Left cardiac atrium (tissue), 4 donors: ENCODE results near the gene COL6A5. TPM values are rescaled to one million over a fixed set of nuclear protein-coding genes. Genes with fewer than 3 reads are reported as not detected.
"Not testable (repeated sequence)": the region's sequence is repeated elsewhere in the genome, so short reads cannot be mapped to it uniquely, and the experiment has no call there.

ENCODE experiments used
- ATAC-seq, 2 donors: fragments of 200-7000 bp; cut with Tn5 transposase; one replicate each; pipeline ENCODE4 v1.9.1; 2020; ENCODE audit warnings: mild to moderate bottlenecking in 2 of 2, moderate library complexity in 2 of 2
- DNase-seq: peaks from one replicate; pipeline ENCODE4 v3.0.0-alpha.2; 2020
- intact Hi-C, 2 donors: fragments of 100-400 bp; cut with DNase I; formaldehyde crosslinking; loops; one replicate each; pipeline versions ENCODE4 v1.14.1 to v1.15.1; 2022 to 2023
- total RNA-seq, 2 donors: library from RNA; stranded (reverse); fragmentation: NEBNext Ultra II Directional; extraction: Animal tissue kit (Norgen Biotek cat#: 25700); gene quantifications; one replicate each; pipeline ENCODE4 v1.2.1, GENCODE V29; 2021
- donor health status: DM: no; HTN: yes; CAD: no.
- donor health status: DM: no; HTN: yes; CAD: no; lungs with severe emphysema.
- donor health status: DM: yes; HTN: yes; CAD: no.
- donor health status: Dilated cardiomyopathy.

Gene COL6A5
- total RNA-seq, 2 donors from 2014 or later = not detected

DNA sequence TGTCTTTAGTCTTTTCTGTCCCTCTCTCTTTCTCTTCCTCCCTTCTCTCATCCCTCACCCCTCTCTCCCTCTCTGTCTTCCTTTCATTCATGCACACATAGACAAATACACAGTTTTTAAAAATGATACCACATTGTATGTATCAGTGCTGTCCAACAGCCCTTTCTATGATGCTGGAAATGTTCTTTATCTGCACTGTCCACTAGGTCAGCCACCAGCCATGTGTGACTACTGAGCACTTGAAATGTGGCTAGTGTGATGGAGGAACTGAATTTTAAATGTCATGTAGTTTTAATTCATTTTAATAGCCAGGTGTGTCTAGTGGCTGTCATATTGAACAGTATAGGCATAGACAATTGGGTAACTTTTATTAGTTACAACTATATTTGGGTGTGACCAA is 34.9 kb downstream of the COL6A5 start:
- intact Hi-C loops = no loop called here
- ATAC-seq = no peak
- DNase-seq = no peak

DNA sequence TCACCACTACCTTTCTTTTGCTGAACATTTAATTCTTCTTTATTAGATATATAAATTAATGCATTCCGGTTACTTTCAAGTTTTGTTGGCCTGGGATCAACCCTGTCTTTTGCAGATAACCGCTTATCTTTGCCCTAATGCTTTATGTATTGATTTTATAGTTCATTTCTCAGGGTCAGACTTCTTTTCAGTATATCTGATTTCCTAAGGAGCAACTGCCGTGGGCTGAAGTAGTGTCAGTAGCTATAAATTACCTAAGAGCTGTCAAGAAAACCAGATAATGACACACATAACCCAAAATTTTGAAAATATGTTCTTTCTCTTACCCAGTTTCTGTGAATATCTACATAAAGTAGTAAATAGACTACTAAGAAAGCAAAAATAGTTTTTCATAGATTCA is 38.0 kb downstream of the COL6A5 start:
- DNase-seq (no peak), ATAC-seq (no peak)
- intact Hi-C loops = no loop called here

DNA sequence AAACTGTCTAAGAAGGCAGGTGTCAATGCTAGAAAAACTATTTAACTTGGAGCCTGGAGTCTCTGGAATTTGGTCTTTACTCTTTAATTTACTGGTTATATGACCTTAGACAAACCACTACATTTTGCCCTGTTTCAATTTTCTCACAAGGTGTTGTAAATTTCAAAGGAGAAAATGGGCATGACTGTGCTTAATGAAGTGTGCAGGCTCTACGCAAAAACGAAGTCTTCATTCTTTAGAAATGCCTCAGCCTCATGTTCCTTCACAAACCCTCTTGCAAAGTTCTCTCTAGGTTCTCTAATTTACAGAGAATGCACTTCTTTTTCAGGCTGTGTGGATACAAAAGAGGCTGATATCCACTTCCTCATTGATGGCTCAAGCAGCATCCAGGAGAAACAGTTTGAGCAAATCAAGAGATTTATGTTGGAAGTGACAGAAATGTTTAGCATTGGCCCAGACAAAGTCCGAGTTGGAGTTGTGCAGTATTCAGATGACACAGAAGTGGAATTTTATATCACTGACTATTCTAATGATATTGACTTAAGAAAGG is 39.1 kb downstream of the COL6A5 start:
- intact Hi-C loops = no loop called here

DNA sequence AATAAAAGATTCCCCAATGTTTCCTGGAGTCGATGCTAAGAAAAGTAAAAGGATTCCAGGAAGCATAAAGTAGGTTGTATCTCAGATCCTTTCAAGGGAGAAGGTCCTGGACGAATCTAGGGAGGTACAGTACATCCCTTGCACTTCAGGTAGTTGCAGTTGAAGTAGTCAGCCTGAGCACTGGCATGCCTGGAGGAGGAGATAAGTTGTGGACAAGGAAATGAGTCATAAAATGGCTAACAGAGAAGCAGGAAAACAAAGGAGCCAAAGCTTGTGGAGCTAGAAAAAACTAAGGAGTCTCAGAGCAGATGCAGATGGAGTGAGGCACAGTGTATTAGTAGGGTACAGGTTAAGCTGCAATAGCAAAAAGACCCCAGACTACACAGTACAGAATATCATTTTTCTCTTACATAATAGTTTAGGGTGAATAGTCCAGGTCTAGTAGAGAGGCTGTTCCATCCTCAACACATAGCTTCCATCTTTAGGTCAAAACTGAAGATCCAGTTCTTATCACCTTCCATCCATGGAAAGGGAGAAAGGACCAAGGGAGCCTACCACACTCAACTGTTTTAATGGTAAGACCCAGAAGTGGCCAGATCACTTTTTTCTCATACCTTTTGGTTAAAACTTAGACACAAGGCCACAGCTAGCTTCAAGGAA is 41.3 kb downstream of the COL6A5 start:
- DNase-seq (no peak), ATAC-seq (no peak)
- intact Hi-C loops = no loop called here

More for the DNA sequence above, 39.1 kb downstream of the COL6A5 start:
- DNase-seq (no peak), ATAC-seq (no peak)

DNA sequence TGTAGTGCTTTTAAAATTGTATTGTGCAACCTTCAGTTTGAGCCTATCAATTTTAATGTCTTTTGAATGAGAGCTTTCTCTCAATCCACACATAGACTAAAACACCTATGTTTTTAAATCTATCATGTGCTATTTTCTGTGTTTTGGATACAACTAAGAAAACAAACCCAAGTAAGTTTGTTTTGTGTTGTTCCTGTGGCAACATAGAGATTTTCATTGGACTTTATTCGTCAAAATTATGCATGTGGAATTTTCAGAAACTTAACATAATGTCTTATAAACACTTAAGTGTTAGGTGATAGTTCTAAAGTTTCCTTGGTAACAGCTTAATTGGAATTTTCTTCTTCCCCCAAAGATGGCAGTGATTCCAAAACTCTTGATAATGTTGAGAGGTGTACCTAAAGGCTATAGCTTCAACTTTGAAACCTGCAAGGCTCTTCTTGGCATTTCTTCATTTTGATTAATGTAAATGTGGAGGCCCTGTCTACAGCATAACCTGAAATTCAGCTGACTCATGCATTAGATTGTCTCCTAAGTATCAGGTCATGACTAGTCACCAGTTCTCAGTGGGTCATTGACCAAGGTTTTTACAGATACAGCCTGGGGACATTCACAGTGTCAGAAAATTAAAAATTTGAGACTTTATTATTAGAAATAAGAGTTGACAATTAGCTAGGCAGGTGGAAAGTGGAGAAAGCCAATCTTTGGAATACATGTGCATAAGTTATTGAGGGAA is 44.4 kb downstream of the COL6A5 start:
- DNase-seq (no peak), ATAC-seq (no peak)

DNA sequence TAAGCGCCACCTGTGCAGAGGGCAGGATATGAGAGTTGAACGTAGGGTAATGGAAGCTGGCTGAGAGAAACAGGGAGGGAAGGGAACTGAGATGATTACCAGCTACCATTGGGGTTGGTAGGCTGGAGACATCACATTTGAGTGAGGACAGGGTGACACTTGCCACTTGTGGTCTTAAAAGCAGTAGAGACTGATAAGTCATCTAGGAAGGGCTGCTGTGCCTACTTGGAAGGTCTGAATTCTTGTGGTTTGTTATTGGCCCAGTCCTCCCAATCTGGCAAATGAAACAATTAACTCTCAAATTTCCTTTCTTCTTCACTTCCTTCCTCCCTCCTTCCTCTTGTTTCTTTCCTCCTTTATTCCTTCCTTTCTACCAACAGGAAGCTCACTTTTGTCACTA is 46.8 kb downstream of the COL6A5 start:
- intact Hi-C loops = no loop called here
- ATAC-seq = no peak
- no peak for DNase-seq

More for the DNA sequence above, 44.4 kb downstream of the COL6A5 start:
- intact Hi-C loops = no loop called here

DNA sequence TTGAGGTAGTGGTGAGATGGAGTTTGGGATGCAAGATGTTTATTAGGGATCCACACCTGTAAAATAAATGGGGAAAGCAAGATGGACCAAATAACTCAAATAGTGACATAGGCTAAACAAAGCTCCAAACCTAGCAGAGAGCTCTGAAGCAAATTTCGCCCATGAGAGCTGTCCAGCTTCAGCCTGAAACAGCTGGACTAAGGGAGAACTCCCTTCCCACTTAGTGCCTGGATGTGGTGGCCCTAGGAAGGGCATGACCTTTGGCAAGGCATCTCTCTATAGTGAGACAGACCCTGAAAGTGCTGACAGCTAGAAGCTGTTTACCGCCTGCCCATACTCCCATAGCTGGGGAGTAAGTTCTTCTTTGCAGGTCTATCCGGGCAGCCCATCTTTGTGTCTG is 48.1 kb downstream of the COL6A5 start:
- ATAC-seq (no peak), DNase-seq (no peak)
- intact Hi-C loops = no loop called here

DNA sequence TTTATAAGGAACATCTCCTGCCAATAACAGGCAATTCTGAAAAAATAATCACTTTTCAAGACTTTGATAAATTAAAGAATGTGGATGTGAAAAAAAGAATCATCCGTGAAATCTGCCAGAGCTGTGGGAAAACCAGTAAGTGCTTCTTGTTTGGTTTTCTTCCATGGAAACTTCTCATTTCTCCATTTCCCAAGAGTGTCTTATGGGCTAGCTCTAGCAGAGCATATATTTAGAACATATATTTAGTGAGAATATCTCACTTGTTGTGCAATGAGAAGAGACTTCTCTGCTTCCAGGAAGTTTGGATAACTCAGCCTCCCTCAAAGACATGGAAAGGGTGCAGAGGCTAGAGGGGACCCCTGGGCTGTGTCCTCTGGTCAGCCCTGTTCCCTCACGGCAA is 49.9 kb downstream of the COL6A5 start:
- intact Hi-C loops = no loop called here
- ATAC-seq = no peak
- DNase-seq = no peak

DNA sequence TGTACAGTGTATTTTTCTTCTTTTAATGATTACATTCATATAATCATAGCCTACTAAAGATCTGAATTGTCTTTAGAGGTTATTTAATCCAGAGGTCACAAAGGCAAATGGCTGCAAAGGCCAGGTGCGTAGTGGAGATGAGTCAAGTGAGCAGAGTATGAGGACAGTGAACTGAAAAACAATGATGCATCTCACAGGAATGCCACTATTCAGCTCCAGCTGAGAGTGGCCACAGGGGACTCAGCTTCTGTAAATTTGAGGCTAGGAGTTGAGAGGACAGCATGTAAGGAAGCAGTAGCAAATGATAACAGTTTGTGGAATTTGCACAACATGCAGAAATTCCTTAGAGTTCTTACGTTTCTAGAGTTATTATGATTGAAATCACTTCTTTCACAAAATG is 50.4 kb downstream of the COL6A5 start:
- intact Hi-C loops = no loop called here
- ATAC-seq = no peak
- DNase-seq = no peak

DNA sequence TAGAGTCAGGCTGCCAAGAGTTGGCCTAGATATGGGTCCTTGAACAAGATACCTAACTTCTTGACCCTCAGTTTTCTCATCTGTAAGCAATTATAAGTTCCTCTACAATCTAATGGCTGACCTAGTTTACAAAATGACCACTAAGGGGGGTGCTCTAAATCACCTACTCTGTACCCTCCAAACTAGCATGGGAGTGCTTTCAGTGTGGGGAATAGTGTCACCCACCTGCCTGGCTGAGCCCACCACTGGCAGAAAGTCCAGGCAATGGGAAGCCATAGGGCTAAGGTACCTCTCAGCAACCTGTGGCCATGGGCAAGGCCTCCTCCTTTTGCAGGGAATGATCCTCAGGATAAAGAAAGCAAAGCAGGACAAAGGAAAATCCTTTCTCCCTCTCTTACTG is 58.9 kb downstream of the COL6A5 start:
- intact Hi-C loops = no loop called here
- no peak for DNase-seq
- ATAC-seq = no peak

DNA sequence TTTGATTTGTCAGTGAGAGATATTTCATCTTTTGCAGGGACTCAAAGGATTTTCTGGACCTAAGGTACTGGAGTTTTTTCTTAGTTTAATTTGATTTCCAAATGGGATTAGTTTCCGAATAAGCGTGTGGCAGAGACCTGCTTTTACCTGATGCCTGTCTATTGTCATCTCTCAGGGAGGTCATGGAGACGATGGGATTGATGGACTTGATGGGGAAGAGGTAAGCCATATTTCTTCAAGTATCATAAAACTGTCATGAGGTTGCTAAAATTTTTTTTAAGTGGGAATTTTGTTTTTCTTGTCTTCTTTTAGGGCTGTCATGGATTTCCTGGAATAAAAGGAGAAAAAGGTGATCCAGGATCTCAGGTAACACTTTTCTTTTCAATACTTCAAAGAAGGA is 60.5 kb downstream of the COL6A5 start:
- no peak for ATAC-seq
- no peak for DNase-seq
- intact Hi-C loops = no loop called here

DNA sequence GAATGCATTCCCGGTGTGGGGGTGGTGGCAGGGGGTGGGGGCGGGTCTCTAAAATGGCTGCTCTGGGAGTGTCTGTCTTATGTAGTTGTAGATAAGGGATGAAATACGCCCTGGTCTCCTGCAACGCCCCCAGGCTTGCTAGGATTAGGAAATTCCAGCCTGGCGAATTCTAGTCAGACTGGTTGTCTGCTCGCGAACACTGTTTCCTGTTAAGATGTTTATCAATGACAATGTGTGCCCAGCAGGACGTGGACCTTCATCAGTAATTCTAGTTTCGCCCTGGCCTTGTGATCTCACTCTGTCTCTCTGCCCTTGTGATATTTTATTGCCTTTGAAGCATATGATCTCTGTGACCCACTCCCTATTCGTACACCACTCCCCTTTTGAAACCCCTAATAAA is 62.8 kb downstream of the COL6A5 start:
- ATAC-seq, intact Hi-C loops, DNase-seq: not testable (repeated sequence)

DNA sequence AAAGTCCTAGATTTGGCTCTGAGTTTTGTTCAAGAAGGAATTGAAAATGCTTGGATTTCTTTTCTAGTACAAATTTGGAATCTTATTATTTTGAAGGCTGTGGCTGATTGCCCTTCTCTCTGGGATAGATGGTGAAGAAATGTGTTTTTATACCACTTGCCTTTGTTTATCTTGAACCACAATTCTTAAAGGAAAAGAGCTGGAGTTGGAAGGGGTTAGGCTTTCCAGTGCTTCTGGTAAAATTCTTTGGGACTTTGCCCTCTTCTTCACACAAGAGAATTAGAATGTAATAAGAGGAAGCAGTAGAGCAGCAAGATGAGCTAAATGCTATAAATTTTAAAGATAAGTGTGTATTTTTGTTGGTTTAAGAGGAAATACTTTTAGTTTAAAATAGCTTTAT is 65.8 kb downstream of the COL6A5 start:
- intact Hi-C loops = no loop called here
- ATAC-seq (peak in 1 of 2 donors; percentile 38), DNase-seq (no peak)

DNA sequence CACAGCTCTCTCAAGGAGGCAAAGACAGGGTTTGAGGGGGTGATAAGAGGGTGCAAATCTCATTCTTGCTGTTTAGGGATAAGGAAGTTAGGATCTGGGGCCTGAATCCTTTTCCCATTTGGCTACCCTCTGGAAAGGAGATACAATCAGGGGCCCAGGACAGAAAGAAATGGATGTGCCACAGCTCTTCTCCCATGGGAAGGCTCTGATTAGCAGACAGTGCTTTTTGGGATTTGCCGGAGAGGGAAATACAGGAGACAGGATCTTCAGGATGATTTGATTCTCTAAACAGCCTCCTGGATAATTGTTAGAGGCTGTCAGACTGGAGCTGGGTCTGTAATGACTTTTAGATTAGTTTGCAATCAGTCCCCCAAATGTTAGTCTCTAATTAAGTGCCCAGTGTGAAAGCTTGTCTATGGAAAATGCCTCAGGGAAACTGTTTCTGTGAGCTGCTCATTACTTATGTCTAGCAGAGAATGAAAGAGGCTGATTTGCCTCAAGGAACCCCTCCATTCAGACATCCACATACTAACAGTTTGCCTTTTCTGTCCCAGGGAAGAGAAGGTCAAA is 67.6 kb downstream of the COL6A5 start:
- DNase-seq (no peak), ATAC-seq (no peak)
- intact Hi-C loops = no loop called here

DNA sequence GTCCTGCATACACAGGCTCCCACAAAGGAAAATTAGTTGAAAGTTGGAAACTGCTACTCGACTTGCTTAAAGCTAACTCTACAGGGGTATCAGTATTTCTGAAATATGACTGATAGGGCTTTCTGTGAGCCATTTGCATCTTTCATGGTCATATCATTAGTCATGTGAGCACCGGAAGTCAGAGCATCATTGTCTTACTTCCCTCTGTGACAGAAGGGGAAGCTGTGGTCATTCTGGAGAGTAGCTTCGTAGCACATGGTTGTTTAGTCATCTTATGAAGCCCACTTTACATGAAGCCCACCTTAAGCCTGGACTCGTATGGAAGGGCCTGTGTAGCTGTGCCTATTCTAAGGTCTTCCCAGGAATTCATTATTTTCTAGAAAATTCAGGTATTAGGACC is 69.0 kb downstream of the COL6A5 start:
- intact Hi-C loops = no loop called here
- DNase-seq (no peak), ATAC-seq (no peak)

DNA sequence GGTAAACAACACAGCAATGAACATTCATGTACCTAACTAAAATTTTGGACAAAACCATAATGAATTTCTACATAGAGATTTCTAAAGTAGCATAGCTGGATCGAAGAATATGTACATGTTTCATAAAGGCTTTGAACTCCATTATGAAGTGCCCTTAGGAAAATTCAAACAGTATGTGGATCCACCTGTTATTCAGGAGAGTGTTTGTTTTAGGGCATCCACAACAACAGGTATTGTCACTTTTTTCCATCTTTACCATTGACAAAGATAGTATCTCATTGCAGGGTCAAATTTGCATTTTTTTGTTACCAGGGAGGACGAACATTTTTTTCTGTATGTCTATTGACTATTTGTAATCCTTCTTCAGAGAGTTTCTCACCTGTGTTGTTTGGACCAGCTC is 75.0 kb downstream of the COL6A5 start:
- intact Hi-C loops = no loop called here
- DNase-seq (no peak), ATAC-seq (no peak)

DNA sequence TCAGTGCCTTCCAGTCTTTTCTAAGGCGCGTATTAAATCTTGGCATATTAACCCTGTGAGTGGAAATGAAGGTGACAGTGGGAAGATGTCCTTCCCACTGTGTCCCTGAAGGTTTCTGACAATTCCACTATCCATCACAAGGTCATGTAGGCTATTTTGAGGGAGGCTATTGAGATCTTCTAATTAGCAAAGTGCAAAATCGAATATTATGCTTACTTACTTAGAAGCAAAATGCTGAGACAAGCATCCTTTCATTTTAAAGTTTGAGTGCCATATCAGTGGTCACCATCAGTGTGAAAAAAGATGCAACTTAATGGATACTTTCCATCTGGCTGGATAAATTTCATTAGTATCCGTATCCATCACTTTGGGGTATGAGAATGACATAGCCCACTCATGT is 77.6 kb downstream of the COL6A5 start:
- ATAC-seq = no peak
- intact Hi-C loops = no loop called here

DNA sequence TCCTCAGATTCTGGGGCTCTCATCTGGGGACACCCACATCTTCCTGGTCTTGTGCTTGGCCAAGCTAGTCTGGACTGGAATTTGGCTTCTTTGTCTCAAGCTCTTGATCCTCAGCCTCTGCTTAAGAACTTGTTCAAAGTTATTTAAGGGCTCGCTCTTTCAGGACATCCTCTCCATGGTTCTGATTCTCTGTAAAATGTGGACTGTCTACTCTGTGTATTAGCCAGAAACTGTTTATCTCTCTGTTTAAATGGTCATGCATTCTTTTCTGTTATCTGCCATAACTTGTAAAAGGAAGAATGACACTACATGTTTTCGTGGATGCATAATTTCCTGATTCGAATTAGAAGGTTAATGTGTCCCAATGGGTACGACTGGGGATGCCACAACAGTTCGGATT is 79.4 kb downstream of the COL6A5 start:
- intact Hi-C loops = no loop called here
- DNase-seq (no peak), ATAC-seq (no peak)

More for the DNA sequence above, 77.6 kb downstream of the COL6A5 start:
- no peak for DNase-seq

DNA sequence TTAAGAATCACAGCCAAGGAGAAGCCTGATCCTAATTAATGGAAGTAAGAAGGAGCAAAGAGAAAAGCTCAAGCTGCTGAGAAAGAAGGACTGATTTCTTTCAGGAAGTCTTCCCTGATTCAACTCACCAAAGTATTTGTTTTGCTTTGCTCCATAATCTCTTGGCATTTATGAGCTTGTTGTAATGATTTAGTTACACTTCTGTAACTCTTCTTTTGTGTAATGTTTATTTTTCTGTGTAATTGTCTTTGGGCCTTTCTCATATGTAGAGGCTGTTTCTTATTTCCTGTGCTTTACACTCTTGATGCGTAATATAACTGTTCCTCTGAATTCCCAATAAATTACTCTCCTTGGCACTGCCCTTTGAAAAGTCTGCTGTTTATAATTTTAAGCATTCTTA is 80.0 kb downstream of the COL6A5 start:
- DNase-seq = no peak
- no peak for ATAC-seq
- intact Hi-C loops = no loop called here

DNA sequence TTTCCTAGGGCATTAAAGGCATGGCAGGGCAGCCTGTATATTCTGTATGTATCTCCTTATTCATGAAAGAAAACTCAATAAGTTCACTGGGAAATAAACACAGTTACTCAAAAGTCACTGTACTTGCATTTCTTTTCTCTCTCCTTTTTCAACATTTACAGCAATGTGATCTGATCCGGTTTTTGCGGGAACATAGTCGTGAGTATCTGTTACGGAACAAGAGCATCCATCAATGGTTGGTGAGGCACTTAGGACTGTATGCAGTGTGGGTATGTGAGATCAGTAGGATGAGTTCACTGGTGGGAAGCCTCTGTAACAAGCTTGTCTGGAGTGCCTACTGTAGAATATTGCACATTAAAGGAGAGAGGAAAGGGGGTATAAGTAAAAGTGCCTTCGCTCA is 80.7 kb downstream of the COL6A5 start:
- no peak for ATAC-seq
- intact Hi-C loops = no loop called here

More for the DNA sequence above, 80.7 kb downstream of the COL6A5 start:
- no peak for DNase-seq
